Jurkat, Clone E6-1 (cell line): ENCODE data around the gene ZNF18. TPM values are rescaled to one million over a fixed set of nuclear protein-coding genes. Genes with fewer than 3 reads are reported as not detected.

Experiments
- DNase-seq: peaks from one replicate; pipeline ENCODE4 v3.0.0-alpha.2; 2011; ENCODE audit warnings: low read depth, low spot score
- H3K4me3 ChIP-seq: 2 replicates; pipeline ENCODE4 v1.5.1; 2011; ENCODE audit warnings: mild to moderate bottlenecking, low read length, control low read depth, moderate library complexity
- polyA plus RNA-seq: library from polyadenylated mRNA; unstranded; fragments of >200 nt; gene quantifications from one replicate; pipeline ENCODE4 v1.2.1, GENCODE V29; 2012; ENCODE audit warnings: missing spikeins; ENCODE audit not compliant: insufficient read length, insufficient read depth

The ZNF18 gene, protein sequence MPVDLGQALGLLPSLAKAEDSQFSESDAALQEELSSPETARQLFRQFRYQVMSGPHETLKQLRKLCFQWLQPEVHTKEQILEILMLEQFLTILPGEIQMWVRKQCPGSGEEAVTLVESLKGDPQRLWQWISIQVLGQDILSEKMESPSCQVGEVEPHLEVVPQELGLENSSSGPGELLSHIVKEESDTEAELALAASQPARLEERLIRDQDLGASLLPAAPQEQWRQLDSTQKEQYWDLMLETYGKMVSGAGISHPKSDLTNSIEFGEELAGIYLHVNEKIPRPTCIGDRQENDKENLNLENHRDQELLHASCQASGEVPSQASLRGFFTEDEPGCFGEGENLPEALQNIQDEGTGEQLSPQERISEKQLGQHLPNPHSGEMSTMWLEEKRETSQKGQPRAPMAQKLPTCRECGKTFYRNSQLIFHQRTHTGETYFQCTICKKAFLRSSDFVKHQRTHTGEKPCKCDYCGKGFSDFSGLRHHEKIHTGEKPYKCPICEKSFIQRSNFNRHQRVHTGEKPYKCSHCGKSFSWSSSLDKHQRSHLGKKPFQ
- 13.1 TPM for polyA plus RNA-seq

DNA sequence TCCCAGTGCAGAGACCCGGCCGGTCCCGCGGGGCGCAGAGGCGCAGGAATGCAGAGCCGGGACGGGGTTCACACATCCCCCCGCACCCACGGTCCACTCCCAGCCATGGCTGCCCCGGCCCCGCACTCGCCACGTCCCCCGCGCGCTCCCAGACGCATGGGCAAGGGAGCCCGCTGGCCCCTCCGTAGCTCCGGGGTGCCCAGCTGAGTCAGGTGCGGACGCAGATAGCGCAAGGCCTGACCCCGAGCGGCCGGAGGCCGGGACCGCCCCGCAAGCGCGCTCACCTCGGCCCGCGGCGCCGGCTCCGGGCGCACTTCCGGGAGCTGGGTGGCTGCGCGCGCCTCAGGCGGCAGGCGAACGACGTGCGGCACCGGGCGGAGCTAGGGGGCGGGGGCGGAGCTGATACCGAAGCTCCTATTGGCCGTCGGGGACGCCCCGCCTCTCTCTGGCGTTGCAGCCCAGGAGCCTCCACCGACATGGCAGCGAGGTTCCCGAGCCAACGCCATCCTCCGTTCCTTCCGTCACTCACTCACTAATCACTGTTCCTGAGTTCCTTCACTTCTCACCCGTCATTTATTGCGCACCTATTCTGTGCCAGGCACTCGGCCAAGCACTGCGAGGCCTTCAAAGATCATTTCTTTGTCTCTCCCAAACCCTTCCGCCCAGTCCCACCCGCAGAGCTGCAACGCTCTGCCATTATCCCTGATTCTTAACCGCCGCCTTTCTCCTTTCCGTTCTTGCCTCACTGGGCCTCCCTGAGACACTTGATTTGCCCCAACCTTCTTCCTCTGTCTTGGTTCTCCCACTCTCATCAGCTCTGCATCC, at the start of gene ZNF18:
TSS of gene ZNF18 (minus strand) at position 329 of the 825 bp plus-strand sequence. CDS start 4,646 bp downstream, outside the sequence.
- peak; percentile 83 for DNase-seq

GRCh38 chr17:12046786-12047185, 49.5 kb upstream of the ZNF18 start:
- no peak for DNase-seq
- H3K4me3 ChIP-seq: no peak overlapping the region

More for the DNA sequence above, at the start of gene ZNF18:
- H3K4me3 ChIP-seq: peak within 1 kb of the TSS; percentile 89

GRCh38 chr17:12043702-12044101, 46.4 kb upstream of the ZNF18 start:
- no peak overlapping the region for H3K4me3 ChIP-seq

DNA sequence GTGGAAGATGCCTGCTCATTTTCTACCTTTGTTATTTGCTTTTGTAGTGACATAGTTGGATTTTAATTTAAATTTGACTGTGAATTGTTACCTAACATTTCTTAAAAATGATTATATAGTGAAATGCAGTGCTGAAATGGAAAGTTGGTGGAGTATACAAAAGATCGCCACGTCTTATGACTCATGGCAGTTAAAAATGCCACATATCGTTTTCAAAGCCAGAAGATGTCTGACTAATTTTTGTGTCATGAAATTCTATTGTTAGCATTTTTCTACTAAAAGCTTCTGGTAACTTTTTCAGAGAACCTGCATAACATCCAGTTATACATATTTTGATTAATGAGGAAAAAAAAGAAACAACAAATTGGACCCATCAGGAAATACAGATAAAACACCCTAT, 44.0 kb upstream of the ZNF18 start:
- no peak for DNase-seq
- H3K4me3 ChIP-seq: no peak overlapping the region

More at GRCh38 chr17:12043702-12044101, 46.4 kb upstream of the ZNF18 start:
- DNase-seq: no peak

DNA sequence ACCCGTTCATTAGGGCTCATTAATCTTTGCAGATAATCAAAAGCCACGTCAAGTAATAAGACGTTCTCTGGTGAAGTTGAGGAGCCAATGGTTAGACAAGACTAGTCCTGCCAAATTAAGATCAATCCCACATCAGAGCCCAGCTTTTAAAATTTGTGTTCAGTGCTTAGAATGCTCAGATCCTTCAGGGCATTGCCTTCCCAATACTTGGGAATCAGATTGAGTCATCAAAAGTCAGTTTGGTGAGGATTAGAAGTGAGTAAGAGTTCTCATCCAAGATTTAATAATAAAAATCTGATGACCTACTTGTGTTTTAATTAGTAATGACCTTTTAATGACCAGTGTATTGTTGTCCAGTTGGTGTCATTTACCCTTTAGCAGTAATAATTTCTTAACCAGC, 43.2 kb upstream of the ZNF18 start:
- no peak for DNase-seq
- H3K4me3 ChIP-seq: no peak overlapping the region

- no peak for DNase-seq
- no peak overlapping the region for H3K4me3 ChIP-seq
Measured at GRCh38 chr17:12037970-12038369, 40.7 kb upstream of the ZNF18 start.

DNA sequence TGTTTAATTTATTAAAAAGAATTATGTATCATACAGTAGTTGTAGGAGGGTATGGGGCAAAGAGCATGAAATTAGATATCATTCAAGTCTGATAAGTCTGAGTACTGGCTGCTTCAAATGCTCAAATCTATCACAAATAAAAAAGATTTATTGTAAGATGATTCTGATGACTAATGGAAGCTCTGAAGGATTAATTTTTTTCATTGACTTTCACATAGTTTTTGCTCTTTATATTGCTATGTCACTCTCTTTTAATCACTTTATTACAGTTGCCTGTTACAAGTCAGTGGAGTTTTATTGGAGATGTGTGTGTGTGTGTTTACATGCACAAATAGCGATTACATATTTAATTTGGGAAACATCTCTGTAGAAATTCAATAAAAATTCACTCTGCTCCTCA, 38.4 kb upstream of the ZNF18 start:
- DNase-seq: no peak
- no peak overlapping the region for H3K4me3 ChIP-seq

DNA sequence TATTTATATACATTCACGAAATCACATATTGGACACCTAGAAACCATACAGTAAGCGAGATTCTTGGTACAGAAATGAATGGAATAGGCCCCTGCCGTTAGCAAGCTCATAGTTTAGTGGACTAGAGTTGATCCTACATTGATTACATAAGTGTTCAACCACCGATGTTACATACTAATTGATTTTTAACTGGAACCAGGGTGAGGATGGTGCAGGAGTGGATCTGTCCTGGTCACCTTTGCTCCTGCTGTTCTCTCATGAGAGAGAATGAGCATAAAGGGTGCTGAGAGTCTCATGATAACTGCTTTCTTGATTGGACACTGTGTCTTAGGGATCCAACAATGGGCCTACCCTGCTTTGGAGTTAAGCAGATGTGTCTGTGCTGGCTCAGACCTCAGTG, 37.3 kb upstream of the ZNF18 start:
- no peak for DNase-seq
- H3K4me3 ChIP-seq: no peak overlapping the region

GRCh38 chr17:12028611-12029010, 31.3 kb upstream of the ZNF18 start:
- no peak overlapping the region for H3K4me3 ChIP-seq
- DNase-seq: no peak

DNA sequence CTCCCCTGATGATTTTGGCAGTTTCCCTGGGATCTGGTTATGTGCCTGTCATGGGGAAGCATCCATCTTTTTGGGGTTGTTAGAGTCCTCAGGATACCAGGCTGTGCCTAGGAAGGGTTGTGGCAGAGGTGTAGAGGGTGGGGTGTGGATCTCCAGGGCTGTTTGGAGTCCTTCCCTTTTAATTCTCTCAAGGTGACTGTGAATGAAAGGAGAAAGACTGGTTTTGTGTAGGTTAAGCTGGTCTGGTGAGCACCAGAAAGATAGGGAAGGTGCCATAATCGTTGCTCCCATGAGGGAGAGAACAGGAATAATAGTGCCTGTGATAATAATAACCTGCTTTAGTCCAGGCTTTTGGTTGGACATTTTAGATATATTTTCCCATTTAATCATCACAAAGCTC, 30.4 kb upstream of the ZNF18 start:
- DNase-seq: no peak
- no peak overlapping the region for H3K4me3 ChIP-seq

- H3K4me3 ChIP-seq: no peak overlapping the region
- no peak for DNase-seq
Measured at GRCh38 chr17:12024327-12024726, 27.1 kb upstream of the ZNF18 start.

DNA sequence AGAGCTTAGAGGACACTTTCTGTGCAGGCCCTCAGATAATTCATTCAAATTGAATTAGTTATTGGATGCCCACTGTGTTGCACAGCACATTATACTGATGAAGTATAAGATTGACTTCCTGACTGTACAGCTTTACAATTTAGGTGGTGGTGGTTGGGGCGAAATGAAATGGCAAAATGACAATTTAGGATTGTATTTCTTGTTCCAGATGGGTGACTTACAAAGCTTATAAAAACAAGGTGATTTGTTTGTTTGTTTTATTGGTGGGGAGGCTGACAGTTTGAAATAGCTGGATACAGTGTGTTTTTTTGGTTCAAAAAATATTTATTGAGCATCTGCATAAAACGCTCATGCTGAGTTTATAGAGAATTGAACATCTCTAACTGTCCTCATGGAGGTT, 25.0 kb upstream of the ZNF18 start:
- H3K4me3 ChIP-seq: no peak overlapping the region
- no peak for DNase-seq

DNA sequence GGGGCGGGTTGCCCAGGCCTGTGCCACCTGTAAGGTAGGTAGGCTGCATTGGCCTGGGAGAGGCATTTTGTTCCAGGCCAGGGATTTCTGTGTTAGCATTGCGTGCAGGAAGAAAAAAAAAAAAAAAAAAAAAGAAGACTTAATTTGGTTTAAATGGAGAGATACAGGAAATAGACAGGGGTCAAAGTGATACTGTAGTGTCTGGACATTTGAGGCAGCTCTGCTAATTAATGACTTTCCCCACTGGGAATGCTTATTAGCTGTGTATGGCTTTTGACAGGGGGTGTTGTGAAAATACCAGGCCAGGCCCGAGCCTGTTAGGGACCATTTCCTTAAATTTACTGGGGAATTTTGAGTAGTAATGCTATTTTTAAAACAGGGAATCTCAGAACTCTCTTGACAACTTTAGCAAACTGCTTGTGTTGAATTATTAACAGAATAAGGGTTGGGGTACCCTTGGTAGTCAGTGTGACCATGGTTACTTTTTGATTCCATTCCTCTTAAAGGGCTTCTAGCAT, 24.4 kb upstream of the ZNF18 start:
- H3K4me3 ChIP-seq: peak overlapping the region; percentile 56
- no peak for DNase-seq

DNA sequence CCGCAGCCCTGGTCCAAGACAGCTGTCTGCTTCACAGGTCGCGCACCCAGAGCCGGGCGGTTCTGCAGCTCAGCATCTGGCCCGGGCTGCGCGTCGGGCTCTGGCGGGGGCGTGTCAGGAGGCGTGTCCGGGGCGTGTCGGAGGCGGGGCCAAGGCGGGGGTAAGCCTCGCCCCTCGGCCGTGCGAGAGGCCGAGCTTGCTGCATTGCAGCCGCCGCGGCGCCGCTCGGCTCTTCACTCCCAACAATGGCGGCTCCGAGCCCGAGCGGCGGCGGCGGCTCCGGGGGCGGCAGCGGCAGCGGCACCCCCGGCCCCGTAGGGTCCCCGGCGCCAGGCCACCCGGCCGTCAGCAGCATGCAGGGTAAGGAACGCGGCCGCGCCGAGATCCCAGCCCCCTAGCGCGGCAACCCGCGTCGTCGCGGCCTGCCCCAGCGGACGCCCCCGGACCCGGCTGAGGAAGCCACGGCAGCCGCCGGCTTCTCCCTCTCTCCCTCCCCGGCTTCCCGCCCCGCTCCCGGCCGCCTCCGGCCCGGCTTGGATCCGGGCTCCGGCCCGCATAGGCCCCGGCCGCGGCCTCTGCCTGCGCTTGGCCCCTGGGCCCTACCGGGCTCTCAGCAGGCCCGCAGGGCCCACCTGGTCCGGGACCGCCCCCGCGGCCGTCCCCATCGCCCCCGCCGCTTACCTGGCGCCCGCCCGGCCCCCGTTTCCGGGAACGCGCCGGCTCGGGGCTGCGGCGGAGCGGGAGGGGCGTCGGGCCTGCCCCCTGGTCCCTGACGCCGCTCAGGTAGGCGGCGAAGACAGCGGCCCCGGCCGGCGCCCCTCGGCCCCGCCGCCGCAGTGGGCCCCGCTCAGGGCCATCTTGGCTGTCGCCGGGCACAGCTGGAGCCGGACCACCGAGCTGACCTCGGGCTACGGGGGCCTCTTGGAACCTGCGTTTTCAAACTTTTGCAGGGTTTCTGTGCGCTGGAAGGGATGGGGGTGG, 23.7 kb upstream of the ZNF18 start, which contains the start of gene MAP2K4:
TSS of gene MAP2K4 (plus strand) at position 236 of the 981 bp plus-strand sequence. CDS start at position 246, 10 bp downstream.
- peak within 1 kb of the TSS; percentile 56 for H3K4me3 ChIP-seq
- DNase-seq: peak; percentile 64

DNA sequence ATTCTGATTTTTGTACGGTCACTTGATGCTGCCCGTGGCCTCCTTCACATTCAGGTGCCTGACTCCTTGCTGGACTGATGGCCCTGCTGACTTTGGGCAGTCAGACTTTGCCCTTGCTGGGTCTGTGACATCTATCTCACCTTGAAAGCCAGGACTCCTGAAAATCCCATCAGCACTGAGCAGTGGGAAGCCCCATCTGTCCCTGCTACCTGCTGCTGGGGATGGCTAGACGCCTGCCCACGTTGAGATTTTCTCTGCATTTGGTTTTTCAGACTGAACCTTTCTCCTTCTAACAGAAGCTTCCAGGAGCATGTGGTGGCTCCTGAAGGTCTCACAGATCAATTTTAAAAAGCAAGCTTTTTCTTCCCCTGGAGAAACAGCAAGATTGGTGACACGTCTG, 10.2 kb upstream of the ZNF18 start:
- H3K4me3 ChIP-seq: no peak overlapping the region
- no peak for DNase-seq

DNA sequence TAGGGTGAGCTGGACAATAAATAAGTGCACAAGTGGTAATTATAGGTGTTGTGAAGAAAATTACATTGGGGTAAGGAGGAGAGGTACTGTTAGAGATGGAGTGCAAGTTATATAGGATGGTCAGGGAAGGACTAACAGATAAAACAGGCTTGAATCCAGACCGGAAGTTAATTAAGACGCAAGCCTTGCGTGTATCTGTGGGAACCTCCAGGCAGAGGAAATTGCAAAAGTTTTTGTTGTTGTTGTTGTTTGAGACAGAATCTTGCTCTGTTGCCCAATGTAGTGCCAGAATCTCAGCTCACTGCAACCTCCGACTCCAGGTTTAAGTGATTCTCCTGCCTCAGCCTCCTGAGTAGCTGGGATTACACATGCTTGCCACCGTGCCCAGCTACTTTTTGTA, 2.4 kb upstream of the ZNF18 start:
- no peak overlapping the region for H3K4me3 ChIP-seq
- DNase-seq: no peak

- DNase-seq: no peak
- H3K4me3 ChIP-seq: peak overlapping the region; percentile 89
Measured at GRCh38 chr17:11997972-11998233, 628 bp upstream of the ZNF18 start.

DNA sequence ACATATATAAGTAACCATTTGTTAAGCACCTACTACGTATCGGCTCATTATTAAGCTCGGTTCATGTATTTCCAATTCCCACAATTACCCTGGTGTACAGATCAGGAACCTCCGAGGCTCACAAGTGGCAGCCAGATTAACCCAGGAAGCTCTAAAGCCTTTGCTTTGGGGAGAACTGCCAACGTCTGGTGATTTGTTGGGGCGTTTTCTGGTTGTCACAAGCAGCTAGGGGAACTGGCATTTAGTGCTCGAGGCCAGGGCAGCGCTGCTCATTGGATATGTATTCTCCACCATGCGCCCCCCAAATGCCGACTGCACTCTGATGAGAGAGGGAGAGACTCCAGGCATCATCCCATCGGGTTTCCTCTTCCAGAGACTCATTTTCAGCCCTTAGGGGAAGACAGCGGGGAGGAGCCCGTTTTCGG, 541 bp downstream of the ZNF18 start:
- peak; percentile 44 for DNase-seq
- peak overlapping the region; percentile 89 for H3K4me3 ChIP-seq

- no peak for DNase-seq
- no peak overlapping the region for H3K4me3 ChIP-seq
Measured at GRCh38 chr17:11991461-11991860, 5.8 kb downstream of the ZNF18 start.
